Lung (tissue), 12 donors: ENCODE data around the gene SPRY1. TPM values are rescaled to one million over a fixed set of nuclear protein-coding genes. Genes with fewer than 3 reads are reported as not detected.

Experiments
- ATAC-seq: fragments of 200-7000 bp; cut with Tn5 transposase; one replicate; pipeline ENCODE4 v1.9.1; 2020; ENCODE audit warnings: moderate number of reproducible peaks; ENCODE audit not compliant: insufficient read depth, low FRiP score
- DNase-seq, 3 donors: peaks; one replicate each; pipeline ENCODE4 v3.0.0-alpha.2; 2013 to 2017
- H3K27ac ChIP-seq, 2 donors: one replicate each; pipeline ENCODE4 v1.5.1; 2013; ENCODE audit warnings: mild to moderate bottlenecking in 2 of 2, moderate library complexity in 2 of 2, control low read depth in 1 of 2, inconsistent platforms in 1 of 2, low read depth in 1 of 2, low read length in 1 of 2
- H3K27me3 ChIP-seq, 3 donors: one replicate each; pipeline ENCODE4 v1.5.1; 2013; ENCODE audit warnings: low read length in 2 of 3; ENCODE audit not compliant: control insufficient read depth in 3 of 3, insufficient read depth in 3 of 3
- H3K36me3 ChIP-seq, 4 donors: one replicate each; pipeline ENCODE4 v1.5.1; 2013; ENCODE audit warnings: low read length in 4 of 4, mild to moderate bottlenecking in 1 of 4, moderate library complexity in 1 of 4; ENCODE audit not compliant: control insufficient read depth in 4 of 4, insufficient read depth in 4 of 4
- H3K4me1 ChIP-seq, 5 donors: one replicate each; pipeline ENCODE4 v1.5.1; 2013; ENCODE audit warnings: low read length in 5 of 5, mild to moderate bottlenecking in 2 of 5, moderate library complexity in 1 of 5; ENCODE audit not compliant: control insufficient read depth in 5 of 5, insufficient read depth in 5 of 5
- H3K4me3 ChIP-seq: one replicate; pipeline ENCODE4 v1.5.1; 2013; ENCODE audit warnings: mild to moderate bottlenecking, control low read depth, moderate library complexity
- H3K9ac ChIP-seq, 2 donors: one replicate each; pipeline ENCODE4 v1.5.1; 2013; ENCODE audit warnings: low read length in 2 of 2, control low read depth in 1 of 2; ENCODE audit not compliant: insufficient read depth in 1 of 2
- H3K9me3 ChIP-seq, 4 donors: one replicate each; pipeline ENCODE4 v1.5.1; 2013; ENCODE audit warnings: low read length in 3 of 4, mild to moderate bottlenecking in 1 of 4, moderate library complexity in 1 of 4; ENCODE audit not compliant: control insufficient read depth in 4 of 4, insufficient read depth in 3 of 4
- CTCF ChIP-seq: IDR thresholded peaks from 2 replicates; pipeline ENCODE4 v1.5.1; 2012; ENCODE audit warnings: mild to moderate bottlenecking; ENCODE audit errors: control extremely low read depth, extremely low read depth
- WGBS, 2 donors: extraction: QIAGEN DNeasy Blood & Tissue Kit; methylation state at CpG; one replicate each; pipeline ENCODE4 v1.1.7; 2013; 5-methylcytosine and 5-hydroxymethylcytosine counted together
- polyA plus RNA-seq, 2 donors: library from polyadenylated mRNA; stranded (reverse); fragments of 200-250 nt; gene quantifications; one replicate each; pipeline ENCODE4 v1.2.1, GENCODE V29; 2013
- total RNA-seq, 2 donors: library from RNA; depleted of rRNA in 1 of 2; stranded (reverse); fragments of >200 nt in 1 of 2; gene quantifications; one replicate each; pipeline ENCODE4 v1.2.1, GENCODE V29; 2014 to 2021
- donor health status: control.
- donor health status: control.
- donor health status: Bipolar disorder and iron deficiency.
- donor health status: healthy.
- donor health status: DM: yes; HTN: yes; CAD: no.

The SPRY1 gene
- total and polyA plus RNA-seq, 4 donors: 35.3 to 139 (median 73.6) TPM

GRCh38 chr4:123381996-123382395 lies 14.6 kb upstream of the SPRY1 start:
- WGBS, 2 donors: 85 to 93% methylated on average over 5 of the region's 5 CpGs
- Histone ChIP-seq H3K27ac (no peak overlapping the region), H3K9ac (no peak overlapping the region), H3K4me3 (no peak overlapping the region), H3K27me3 (no peaks in the 10 kb centered on the region), H3K4me1 (peaks cover 0 to 2% (median 0%) of the 10 kb centered on the region in 5 donors), H3K36me3 (no peaks in the 10 kb centered on the region), H3K9me3 (no peaks in the 10 kb centered on the region)
- no peak for ATAC-seq
- DNase-seq: no peak
- no peak for TF ChIP-seq CTCF

DNA sequence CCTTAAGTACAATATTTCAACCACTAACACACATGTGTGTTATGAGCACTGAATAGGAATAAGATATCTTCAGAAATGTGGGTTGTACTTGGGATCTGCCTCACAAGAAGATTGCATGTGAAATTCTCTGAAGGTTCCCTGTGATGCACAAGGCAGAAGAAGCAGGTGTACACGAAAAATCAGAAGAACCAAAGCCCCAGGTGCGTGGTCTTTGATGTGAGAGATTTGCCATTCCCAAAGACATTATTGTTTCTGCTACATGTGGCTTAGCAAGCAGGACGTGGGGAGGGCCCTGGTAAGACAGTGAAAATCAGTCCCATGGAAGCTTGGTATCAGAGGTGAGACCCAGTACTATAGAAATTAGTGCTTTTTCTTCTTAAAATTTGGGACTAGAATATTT lies 13.0 kb upstream of the SPRY1 start:
- H3K9me3 ChIP-seq: no peaks in the 10 kb centered on the region
- H3K36me3 ChIP-seq: no peaks in the 10 kb centered on the region
- no peak overlapping the region for H3K4me3 ChIP-seq
- ATAC-seq (no peak), DNase-seq (no peak)
- peaks cover 0 to 2% (median 0%) of the 10 kb centered on the region in 5 donors for H3K4me1 ChIP-seq
- no peak for TF ChIP-seq CTCF
- no peak overlapping the region for H3K9ac ChIP-seq
- H3K27me3 ChIP-seq: no peaks in the 10 kb centered on the region
- WGBS, 2 donors: 90 to 94% methylated on average over 3 of the region's 3 CpGs
- no peak overlapping the region for H3K27ac ChIP-seq

GRCh38 chr4:123386609-123387008 lies 10.0 kb upstream of the SPRY1 start:
- H3K27ac ChIP-seq: no peak overlapping the region
- ATAC-seq (no peak), DNase-seq (no peak)
- H3K4me3 ChIP-seq: no peak overlapping the region
- H3K9ac ChIP-seq: no peak overlapping the region
- peaks cover 0 to 2% (median 0%) of the 10 kb centered on the region in 5 donors for H3K4me1 ChIP-seq
- no peaks in the 10 kb centered on the region for H3K9me3 ChIP-seq
- 54 to 61% methylated on average over 4 of the region's 4 CpGs for WGBS, 2 donors
- no peaks in the 10 kb centered on the region for H3K27me3 ChIP-seq
- H3K36me3 ChIP-seq: no peaks in the 10 kb centered on the region
- TF ChIP-seq CTCF: no peak

GRCh38 chr4:123390846-123391456 lies 5.6 kb upstream of the SPRY1 start:
- DNase-seq (no peak), ATAC-seq (no peak)
- Histone ChIP-seq H3K4me3 (no peak overlapping the region), H3K4me1 (peaks cover 0 to 11% (median 2%) of the 10 kb centered on the region in 5 donors), H3K9ac (no peak overlapping the region), H3K27me3 (no peaks in the 10 kb centered on the region), H3K27ac (no peak overlapping the region), H3K36me3 (no peaks in the 10 kb centered on the region), H3K9me3 (no peaks in the 10 kb centered on the region)
- WGBS, 2 donors: 48 to 49% methylated on average over 3 of the region's 3 CpGs
- TF ChIP-seq CTCF: peak; percentile 6
